ENCODE measurements around the gene C4BPB.
"Not testable (repeated sequence)": the region's sequence is repeated elsewhere in the genome, so short reads cannot be mapped to it uniquely, and the experiment has no call there.

The C4BPB gene

DNA sequence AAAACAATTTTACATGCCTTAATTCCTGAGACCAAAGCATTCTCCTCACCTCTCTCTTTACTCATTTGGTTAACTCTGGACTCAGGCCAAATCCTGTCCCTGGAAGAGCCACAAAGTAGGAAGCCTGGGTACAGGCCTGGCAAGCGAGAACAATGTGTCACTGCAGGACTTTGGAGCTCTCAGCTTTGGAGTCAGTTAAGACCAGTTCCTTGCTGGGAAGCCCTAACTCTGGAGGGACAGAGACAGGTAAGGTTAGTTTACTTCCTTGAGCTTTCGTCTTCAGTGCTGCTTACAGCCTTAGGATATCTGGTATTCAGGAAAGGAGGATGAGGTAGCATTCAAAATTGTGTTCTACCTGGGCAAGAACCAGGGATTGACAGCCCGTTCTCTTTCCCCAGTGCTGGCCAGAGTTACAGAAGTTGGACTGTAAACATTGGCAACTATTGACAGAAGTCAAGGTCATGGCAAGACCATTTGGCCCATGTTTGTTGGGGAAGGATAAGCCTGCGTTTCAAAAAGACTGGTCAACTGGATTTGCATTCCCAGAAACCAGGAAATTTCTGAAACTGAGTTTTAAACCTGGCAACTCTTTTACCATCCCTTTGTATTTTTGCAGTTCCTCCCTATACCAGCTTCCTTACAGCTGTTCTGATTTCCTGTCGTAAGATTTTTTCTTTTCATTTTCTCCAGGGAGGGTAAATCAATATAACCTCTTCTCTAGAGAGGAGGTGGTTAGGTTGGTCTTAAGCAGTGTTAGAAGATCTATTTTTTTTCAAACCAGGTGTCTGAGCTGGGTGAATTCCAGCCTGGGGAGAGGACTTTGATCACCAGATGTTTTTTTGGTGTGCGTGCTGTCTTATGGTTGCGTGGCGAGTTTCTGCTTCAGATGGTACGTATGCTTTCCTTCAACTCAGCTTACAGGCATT, at the start of gene C4BPB:
C4BPB (plus strand) TSS at position 160 of the 926 bp plus-strand sequence; CDS start at position 832, 672 bp downstream.
- H3K27ac Mint-ChIP-seq = peak within 1 kb of the TSS; percentile 79 to 94
- peaks cover 38% of the 10 kb centered on the region for H3K4me1 Mint-ChIP-seq
- H3K4me3 Mint-ChIP-seq = peak within 1 kb of the TSS; percentile 80 to 87
- no peak for DNase-seq
- no peaks in the 10 kb centered on the region for H3K9me3 Mint-ChIP-seq
- ATAC-seq = peak; percentile 81
- H3K27me3 Mint-ChIP-seq = no peaks in the 10 kb centered on the region

- peaks cover 7% of the 10 kb centered on the region for H3K4me1 Mint-ChIP-seq
- ATAC-seq = no peak
- H3K27ac Mint-ChIP-seq = no peak overlapping the region
- no peaks in the 10 kb centered on the region for H3K9me3 Mint-ChIP-seq
- no peak for DNase-seq
- H3K4me3 Mint-ChIP-seq = no peak overlapping the region
- no peaks in the 10 kb centered on the region for H3K27me3 Mint-ChIP-seq
Observed at GRCh38 chr1:207039380-207040180, 49.1 kb upstream of the C4BPB start.

GRCh38 chr1:207040181-207040533, 48.5 kb upstream of the C4BPB start:
- ATAC-seq = no peak

GRCh38 chr1:207041397-207041796, 47.3 kb upstream of the C4BPB start:
- not testable (repeated sequence) for H3K9me3 Mint-ChIP-seq

More at GRCh38 chr1:207040181-207040533, 48.5 kb upstream of the C4BPB start:
- Mint-ChIP-seq H3K4me1 (peaks cover 11% of the 10 kb centered on the region), H3K4me3 (no peak overlapping the region), H3K9me3 (no peaks in the 10 kb centered on the region), H3K27ac (no peak overlapping the region), H3K27me3 (no peaks in the 10 kb centered on the region)
- no peak for DNase-seq

GRCh38 chr1:207045453-207045852, 43.2 kb upstream of the C4BPB start:
- H3K4me3 Mint-ChIP-seq = no peak overlapping the region
- H3K27me3 Mint-ChIP-seq = no peaks in the 10 kb centered on the region
- H3K9me3 Mint-ChIP-seq = no peaks in the 10 kb centered on the region
- DNase-seq (no peak), ATAC-seq (no peak)
- H3K27ac Mint-ChIP-seq = no peak overlapping the region
- peaks cover 48% of the 10 kb centered on the region for H3K4me1 Mint-ChIP-seq

More at GRCh38 chr1:207041397-207041796, 47.3 kb upstream of the C4BPB start:
- ATAC-seq, H3K4me3 Mint-ChIP-seq, DNase-seq, H3K27me3 Mint-ChIP-seq, H3K27ac Mint-ChIP-seq: not testable (repeated sequence)
- H3K4me1 Mint-ChIP-seq = peaks cover 21% of the 10 kb centered on the region

GRCh38 chr1:207047505-207047904, 41.2 kb upstream of the C4BPB start:
- H3K27me3 Mint-ChIP-seq = no peaks in the 10 kb centered on the region
- DNase-seq (no peak), ATAC-seq (no peak)
- H3K4me1 Mint-ChIP-seq = peaks cover 64% of the 10 kb centered on the region
- H3K9me3 Mint-ChIP-seq = no peaks in the 10 kb centered on the region
- H3K27ac Mint-ChIP-seq = peak overlapping the region in 1 of 2 donors; percentile 25
- H3K4me3 Mint-ChIP-seq = peak overlapping the region in 1 of 2 donors; percentile 32

DNA sequence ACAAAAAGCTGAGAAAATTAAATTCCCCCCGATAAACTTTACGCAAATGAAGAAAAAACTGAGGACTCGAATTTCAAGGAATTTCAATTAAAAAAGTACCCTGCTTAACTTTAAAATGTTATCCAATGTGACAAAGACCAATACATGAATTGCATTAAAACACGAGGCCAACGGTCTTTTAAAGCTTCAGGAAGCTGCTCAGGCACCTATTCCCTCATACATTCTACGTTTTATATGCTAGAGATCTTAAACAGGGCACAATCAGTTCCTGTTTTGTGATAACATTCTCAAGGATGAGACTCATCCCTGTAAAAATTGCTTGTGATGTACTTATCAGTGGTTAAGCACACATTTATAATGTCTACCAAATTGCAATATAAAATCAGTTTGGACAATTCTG, 40.6 kb upstream of the C4BPB start:
- ATAC-seq (no peak), DNase-seq (no peak)
- Mint-ChIP-seq H3K9me3 (no peaks in the 10 kb centered on the region), H3K27ac (no peak overlapping the region), H3K4me1 (peaks cover 68% of the 10 kb centered on the region), H3K27me3 (no peaks in the 10 kb centered on the region), H3K4me3 (no peak overlapping the region)

DNA sequence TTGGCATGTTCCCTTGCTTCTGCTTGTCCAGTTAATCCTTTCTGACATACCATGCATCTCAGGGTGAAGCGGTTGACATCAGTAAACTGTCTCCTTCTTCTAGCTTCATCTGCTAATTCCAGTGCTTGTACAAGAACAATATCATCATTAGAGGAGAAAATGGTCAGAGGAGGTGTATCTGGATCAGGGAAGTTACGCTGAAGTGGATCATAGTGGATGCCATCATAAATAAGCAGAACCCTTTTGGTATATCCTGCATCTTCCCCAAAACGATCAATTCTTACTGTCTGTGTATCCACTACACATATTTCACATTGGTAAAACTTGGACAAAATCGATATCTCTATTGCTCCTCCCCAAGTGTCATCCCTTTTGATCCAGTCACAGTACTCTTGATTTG, 39.6 kb upstream of the C4BPB start:
- Mint-ChIP-seq H3K27ac (no peak overlapping the region), H3K4me1 (peaks cover 72% of the 10 kb centered on the region), H3K9me3 (no peaks in the 10 kb centered on the region), H3K4me3 (peak overlapping the region in 1 of 2 donors; percentile 100), H3K27me3 (no peaks in the 10 kb centered on the region)
- ATAC-seq (no peak), DNase-seq (no peak)

DNA sequence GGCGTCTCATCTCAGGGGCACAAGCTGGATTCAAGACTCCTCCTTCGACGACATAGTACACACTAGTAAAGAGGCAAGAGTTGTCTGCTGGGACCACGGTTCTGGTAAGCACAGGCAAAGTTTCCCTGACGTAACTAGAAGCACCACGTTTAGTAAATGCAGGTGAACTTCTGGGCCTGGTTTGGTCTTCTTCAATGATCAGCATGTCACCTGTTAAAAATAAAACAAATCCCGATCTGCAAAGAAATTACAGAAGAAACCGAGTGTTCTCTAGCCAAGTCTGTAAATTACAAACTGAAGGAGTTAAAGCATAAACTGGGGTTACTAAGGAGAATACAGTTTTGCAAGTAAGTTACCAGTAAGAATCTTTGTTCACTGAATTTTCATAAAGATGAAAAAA, 39.1 kb upstream of the C4BPB start:
- Mint-ChIP-seq H3K4me3 (peak overlapping the region; percentile 92 to 100), H3K4me1 (peaks cover 69% of the 10 kb centered on the region), H3K27ac (no peak overlapping the region), H3K9me3 (no peaks in the 10 kb centered on the region), H3K27me3 (no peaks in the 10 kb centered on the region)
- ATAC-seq (no peak), DNase-seq (no peak)

- Mint-ChIP-seq H3K9me3 (no peaks in the 10 kb centered on the region), H3K27me3 (no peaks in the 10 kb centered on the region), H3K27ac (peak overlapping the region; percentile 96 to 98), H3K4me3 (peak overlapping the region; percentile 92 to 100), H3K4me1 (peaks cover 69% of the 10 kb centered on the region)
- DNase-seq (peak in 1 of 2 donors; percentile 26), ATAC-seq (peak; percentile 38)
Observed at GRCh38 chr1:207049974-207050391, 38.7 kb upstream of the C4BPB start.

DNA sequence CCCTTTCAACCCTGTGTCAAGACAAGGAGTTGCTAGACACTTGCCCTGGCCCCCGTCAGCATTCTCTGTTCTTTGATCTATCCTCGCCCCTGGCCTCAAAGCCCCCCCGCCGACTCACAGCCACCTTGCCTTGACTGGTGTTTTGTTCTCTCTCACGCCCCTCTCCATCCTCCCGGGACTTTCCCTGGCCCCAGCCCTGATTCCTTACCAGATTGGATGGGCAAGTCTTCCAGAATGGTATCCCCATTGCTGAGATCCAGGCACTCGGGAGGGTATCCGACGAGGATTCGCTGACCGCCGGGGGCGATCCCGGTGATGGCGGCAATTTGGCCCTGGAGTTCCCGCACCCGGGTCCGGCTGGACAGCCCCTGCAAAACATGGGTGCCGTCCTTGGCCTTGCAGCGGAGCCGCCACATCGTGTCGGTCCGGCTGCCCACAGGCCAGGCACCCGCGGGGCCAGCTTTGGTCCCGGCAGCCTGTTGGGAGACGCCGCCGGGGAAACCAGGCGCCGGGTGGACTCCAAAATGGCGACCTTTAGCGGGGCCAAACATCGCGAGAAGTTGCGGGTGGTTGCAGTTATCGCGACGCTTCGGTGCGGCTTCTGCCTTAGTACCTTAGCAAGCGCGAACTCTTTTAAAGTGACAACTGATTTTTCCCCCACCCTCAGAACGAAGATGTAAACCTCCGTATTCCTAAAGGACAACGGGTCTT, 38.0 kb upstream of the C4BPB start:
- peak overlapping the region; percentile 92 to 100 for H3K4me3 Mint-ChIP-seq
- ATAC-seq = peak; percentile 65

DNA sequence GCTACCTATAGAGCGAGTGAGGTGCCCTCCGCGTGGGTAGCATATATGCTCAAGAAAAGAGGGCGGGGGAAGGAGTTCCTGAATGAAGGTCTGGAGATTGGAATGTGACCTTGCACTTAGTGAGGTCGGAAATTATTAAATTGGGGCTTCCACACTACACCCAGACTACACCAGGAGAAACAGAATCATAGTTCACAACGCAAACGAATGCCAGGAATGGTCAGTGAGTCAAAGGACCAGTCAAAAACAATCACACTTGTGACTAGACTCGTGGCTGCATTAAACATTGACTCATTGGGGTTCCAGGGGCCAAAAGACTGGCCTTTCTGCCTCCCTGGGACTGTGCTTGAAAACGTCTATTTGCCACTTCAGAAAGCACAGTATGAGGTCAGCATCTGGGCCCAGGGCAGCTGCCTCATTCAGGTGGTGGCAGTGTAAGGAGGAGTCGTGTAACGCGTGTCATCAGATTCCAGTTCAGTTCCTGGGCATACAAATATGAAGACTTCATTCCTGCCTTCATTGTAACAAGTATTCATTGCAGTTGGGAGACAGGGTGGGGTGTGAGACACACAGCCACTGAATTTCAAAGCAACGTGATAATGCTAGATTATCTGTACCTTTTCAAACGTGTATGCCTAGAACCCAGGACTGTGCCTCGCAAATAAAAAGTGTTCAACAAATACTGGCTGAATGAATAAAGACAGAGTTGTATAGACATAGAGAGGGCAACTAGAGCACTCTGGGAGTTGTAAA, 37.3 kb upstream of the C4BPB start, which contains the start of gene YOD1:
YOD1 (minus strand) TSS at position 18 of the 753 bp plus-strand sequence. CDS start 178 bp downstream, outside the sequence.
- peaks cover 61% of the 10 kb centered on the region for H3K4me1 Mint-ChIP-seq
- H3K4me3 Mint-ChIP-seq = peak within 1 kb of the TSS; percentile 92 to 100
- no peak for ATAC-seq
- peak within 1 kb of the TSS; percentile 96 to 98 for H3K27ac Mint-ChIP-seq
- no peaks in the 10 kb centered on the region for H3K27me3 Mint-ChIP-seq
- DNase-seq = no peak
- H3K9me3 Mint-ChIP-seq = no peaks in the 10 kb centered on the region

More for the DNA sequence above, 38.0 kb upstream of the C4BPB start:
- DNase-seq = peak; percentile 90 to 91
- Mint-ChIP-seq H3K9me3 (no peaks in the 10 kb centered on the region), H3K27ac (peak overlapping the region; percentile 96 to 98), H3K4me1 (peaks cover 68% of the 10 kb centered on the region), H3K27me3 (no peaks in the 10 kb centered on the region)

DNA sequence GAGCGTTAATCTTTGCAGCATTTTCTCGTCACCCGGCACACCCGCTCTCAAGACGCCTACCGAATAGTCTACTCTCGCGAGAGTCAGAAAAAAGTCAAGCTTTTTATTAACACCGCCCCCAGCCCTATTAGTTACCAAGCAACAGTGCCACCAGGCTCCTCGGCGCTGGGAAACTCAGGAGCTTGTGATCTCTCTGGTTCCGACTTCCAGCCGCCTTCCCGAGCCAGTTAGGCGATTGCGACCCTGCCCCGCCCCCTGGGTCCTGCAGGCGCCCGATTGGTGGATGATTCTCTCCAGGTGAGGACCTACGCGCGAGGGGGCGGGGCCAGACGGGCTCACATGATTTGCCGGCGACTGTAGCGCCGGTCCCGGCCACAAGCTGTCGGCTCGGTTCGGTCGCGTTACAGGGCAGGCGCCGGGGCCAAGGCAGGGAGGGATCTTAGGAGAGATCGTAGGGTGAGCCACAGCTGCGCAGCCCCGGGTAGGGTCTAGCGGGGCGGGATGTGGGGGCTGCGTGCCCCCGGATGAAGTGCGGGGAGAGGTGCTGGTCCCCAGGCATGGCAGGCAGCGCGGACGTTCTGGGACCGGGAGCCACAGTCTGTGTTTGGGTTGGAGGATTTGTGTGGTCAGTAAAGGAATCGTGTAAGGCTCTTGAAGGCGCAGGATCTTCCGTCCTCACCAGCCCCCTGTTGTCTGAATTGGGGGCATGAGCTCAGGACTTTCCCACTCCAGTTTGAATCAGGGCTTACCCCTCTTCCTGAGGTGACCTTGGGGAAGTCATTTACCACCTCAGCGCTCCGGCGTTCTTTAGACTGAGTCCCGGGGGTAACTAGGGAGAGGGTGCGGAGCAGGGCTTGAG, 35.5 kb upstream of the C4BPB start, which contains the start of gene PFKFB2:
PFKFB2 (plus strand) TSS at position 365 of the 859 bp plus-strand sequence. CDS start 1,443 bp downstream, outside the sequence.
- Mint-ChIP-seq H3K9me3 (no peaks in the 10 kb centered on the region), H3K27ac (peak within 1 kb of the TSS; percentile 97 to 98), H3K27me3 (no peaks in the 10 kb centered on the region), H3K4me3 (peak within 1 kb of the TSS; percentile 92 to 100), H3K4me1 (peaks cover 46% of the 10 kb centered on the region)
- peak; percentile 94 to 95 for DNase-seq
- ATAC-seq = peak; percentile 93

GRCh38 chr1:207054491-207054890, 34.2 kb upstream of the C4BPB start:
- Mint-ChIP-seq H3K4me1 (peaks cover 37% of the 10 kb centered on the region), H3K27ac (no peak overlapping the region), H3K9me3 (no peaks in the 10 kb centered on the region), H3K4me3 (peak overlapping the region in 1 of 2 donors; percentile 15), H3K27me3 (no peaks in the 10 kb centered on the region)
- DNase-seq (no peak), ATAC-seq (no peak)

All from stimulated activated naive CD8-positive, alpha-beta T cell treated with anti-CD3 and anti-CD28 coated beads, Interleukin-15, amount 100 ng/mL, for 72 hours (primary cell).